CD4-positive, alpha-beta T cell treated with Interleukin-6 for 4 hours (primary cell): ENCODE results near the gene SNX19.

Experiments used
- DNase-seq: peaks from one replicate; pipeline ENCODE4 v3.0.0-alpha.2; 2020; ENCODE audit warnings: mixed read lengths

SNX19 gene

DNA sequence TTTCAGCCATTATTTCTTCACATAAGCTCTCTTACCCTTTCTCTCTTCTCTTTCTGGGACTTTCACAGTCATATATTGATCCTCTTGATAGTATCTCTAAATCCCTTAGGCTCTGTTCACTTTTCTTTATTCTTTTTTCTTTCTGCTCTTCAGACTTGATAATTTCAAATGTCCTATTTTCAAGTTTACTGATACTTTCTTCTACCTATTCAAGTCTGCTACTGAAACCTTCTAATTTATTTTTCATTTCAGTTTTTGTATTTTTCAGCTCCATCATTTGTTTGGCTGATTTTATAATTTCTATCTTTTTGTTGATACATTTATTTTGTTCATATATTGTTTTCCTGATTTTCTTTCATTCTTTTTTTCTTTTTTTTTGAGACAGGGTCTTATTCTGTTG lies 79.1 kb downstream of the SNX19 start:
- no peak for DNase-seq

DNA sequence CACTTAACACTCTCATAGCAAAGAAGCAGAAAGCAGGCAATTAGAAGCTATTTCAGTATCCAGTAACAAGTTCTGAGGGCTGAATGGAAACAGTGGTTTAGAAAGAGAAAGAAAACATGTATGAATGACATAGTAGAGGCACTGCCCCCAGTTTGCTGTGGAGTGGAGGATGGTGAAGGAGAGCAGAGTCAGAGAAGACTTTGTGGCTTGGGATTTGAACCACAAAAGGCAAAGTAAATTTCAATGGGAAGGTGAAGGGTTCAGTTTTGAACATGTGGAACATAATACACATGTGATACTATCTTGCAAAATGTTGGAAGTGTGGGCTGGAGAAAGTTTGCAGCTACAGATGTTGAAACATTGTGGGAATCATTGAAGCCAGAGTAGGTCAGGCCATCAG lies 81.4 kb downstream of the SNX19 start:
- DNase-seq, result no peak

DNA sequence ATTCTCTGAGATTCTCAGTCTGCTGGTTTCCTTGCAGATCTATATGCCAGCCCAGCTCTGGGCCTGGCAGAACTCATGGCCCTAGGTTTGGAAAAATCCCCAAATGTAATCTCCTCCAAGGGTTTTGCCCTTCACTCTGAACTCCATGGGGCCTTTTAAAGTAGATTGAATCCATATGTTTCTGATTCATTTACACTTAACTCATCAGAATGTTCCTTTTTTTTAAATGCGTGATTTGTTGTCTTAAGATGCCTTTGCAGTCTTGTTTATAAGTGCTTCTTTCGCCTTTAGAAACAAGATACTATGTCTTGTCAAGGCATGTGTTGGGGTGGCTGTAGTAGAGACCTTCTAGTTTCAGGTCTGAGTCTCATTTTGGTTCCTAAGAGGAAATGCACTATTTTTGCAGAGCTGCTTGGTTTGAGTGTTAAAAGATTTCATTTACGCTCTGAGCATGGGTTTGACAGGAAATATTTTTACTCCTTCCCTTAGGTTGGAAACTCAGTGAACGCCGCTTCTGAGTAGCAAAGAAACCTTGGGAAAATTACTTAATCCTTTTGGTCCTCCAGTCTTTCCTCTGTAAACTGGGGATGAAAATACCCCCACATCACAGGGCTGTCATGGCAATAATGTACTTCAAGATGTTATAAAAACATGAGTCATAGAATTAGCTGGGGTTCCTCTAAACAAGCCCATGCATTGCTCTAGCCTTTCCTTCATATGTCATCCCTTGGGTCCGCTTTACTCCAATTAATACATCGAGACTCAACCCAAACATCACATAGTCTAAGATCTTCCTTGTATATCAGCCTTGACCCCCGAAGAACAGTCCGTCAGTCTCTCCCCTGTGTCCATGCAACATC lies 83.5 kb downstream of the SNX19 start:
- DNase-seq, result no peak

DNA sequence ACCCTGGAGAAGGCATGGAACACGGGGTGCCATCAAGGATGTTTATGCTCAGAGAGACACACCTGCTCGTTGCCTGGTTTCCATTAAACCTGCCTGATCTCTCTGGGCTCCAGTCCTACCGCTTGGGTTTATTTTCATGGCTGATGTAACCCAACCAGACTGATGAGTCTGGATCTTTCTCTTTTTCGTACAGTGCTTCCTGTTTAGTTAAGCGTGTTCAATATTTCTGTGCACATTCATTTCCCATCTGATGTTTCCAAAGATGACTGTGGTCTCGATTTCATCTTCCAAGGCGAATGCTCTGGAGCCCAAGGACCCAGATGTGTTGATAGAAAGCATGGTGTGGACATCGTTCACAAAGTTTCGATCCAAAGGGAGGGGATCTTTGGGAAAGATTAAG lies 84.3 kb downstream of the SNX19 start:
- no peak for DNase-seq

DNA sequence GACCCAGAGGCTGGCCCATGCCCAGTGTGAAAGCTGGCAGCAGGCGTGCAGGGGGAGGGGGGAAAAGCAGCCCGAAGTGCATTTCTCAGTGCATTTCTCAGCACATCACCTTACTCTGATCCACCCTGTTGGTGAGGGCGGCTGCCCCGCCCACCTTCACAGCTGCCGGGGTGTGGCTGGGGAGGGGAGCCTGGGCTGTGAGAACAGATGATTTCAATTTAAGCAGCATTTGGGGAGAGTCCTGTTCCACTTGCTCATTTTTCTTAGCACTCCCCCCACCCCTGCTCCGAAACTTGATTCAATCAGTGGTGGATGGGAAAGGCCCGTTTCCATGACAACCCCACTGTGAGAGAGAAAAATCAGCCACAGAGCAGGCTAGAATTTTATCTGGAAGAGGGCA lies 84.8 kb downstream of the SNX19 start:
- DNase-seq, result no peak

DNA sequence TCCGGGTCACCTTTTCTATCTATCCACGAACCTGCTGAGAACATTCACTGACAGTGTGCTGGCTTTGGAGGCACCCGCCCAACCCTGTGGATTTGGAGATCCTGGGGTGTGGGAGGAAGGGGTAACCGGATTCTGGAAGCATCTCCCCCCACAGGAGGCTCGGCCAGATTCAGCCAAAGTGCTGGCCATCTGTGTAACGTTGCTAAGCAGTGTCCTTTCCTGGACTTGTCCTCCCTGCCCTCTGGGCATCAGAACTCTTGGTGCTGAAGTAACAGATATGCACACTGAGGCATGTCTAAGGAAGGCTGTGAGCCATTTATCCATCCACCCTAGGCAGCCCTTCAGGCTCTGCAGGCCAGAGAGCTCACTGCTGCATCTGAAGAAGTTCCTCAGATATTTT lies 85.7 kb downstream of the SNX19 start:
- no peak for DNase-seq

DNA sequence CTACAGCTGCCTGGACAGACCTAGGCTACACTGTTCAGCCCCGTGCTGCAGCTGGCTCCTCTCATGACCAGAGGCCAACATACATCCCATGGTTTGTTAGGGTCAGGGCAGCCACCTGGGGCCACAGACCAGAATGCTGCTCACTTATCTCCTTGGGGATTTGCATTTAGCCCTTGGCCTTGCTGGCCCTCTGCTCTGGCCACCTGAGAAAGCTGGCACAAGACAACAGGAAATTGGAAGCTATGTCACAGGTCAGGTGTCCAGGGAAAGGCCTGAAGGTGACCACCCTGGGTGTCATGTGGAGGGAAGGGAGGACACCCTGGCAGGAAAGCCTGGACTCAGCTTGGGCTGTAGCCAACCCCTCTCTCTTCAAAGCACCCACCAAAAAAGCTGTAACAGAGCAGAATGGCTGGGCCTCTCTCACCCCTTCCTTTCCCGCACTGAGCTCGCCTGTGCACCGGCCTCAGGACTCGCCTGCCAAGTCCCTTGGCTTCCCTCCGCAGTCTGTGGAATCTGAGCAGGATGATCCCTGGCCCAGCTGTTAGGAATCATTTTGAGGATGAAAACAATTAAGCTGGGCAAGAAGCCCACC lies 86.3 kb downstream of the SNX19 start:
- no peak for DNase-seq

DNA sequence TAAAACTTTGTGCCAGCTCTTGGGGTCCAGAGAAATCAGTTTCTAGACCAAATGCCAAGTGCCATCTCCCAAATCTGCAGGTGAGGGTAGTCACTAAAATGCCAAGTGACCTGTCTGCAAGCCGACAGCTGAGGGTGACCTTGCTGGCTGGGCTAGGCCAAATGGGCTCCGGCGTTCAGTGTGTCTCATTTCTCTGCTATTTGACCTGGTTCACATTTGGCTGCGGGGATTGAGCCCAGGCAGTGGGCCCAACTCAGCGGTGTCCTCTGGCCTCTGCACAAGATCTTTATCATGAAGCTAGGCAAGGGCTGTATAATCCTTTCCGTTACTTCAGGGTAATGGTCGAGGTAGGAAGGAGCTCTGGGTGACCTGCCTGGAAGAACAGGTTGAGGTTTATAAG lies 87.5 kb downstream of the SNX19 start:
- no peak for DNase-seq

DNA sequence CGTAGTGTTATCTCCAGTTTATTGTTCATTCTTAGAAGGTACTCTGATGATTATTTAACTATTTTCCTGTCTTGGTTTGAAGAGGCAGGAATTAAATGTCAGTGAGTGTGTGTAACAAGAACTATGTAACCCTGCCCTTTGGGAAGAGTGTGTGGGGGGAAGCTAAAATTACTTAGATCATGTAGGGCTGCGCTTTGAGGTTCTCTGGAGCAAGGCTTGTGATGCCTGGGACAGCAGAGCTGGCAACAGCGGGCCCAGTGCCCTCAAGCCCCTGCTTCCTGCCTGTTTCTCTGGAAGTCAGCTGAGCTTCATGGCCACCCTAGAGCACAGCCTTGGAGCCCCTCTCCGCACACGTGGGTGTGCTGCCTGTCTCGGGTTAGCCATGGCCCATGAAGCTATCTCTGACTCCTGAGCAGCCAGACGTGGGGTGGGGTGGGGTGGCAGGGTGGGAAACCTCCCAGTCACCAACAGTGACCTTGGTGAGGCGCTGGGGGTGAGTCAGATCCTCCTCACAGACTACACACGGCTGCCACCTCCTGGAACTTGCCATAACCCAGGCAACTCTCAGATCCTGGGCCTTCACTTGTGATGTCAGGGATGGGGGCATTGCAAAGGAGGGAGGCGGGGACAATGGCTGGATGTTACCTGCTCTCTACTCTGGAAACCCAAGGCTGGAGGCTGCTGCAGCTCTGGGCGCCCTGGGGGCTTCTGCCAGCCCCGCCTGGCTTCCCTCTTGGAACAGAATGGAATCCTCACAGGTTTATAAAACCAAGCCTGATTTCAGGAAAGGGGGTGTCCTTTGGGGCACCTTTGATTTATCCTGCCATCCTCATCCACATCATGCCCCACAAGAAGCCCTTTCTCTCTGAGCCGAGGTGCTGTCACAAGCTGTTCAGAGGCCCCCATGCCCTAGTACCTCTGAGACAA lies 88.6 kb downstream of the SNX19 start:
- no peak for DNase-seq

DNA sequence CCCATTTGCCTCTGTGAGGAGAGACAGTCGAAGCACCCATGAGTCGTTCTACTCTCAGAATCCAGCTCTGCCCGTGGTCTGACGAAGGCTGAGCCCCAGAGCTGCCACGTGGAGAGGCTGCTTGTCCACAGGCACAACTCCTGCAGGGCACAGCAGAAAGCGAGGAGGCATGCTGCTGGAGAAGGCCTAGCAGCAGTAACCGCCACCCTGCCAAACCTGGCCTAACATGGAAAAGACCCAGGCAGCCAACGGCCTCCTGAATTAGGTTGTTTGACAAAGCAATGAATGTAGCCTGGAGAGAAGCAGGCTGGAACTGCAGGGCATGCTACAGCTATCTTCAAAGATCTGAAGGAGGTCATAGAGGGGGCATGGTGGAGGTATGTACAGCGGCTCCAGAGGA lies 89.7 kb downstream of the SNX19 start:
- no peak for DNase-seq

DNA sequence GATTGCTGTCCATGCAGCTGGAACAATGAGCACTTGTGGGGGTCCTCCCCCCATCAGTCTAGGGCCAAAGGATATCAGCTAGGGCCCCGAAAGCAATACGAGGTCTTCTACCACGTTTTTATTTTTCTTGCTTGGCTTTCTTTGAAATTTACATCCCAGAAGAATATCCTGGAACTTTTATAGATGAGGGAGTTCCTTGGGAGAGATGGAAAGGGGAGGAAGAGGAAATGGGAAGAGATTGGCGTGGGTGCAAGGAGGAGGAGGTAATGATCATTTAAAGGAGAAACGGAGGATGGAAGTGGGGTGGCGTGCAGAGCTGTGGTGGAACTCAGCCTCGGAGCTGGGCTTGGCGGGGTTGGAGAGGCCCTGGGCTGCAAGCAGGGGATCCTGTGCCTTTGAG lies 90.3 kb downstream of the SNX19 start:
- no peak for DNase-seq

DNA sequence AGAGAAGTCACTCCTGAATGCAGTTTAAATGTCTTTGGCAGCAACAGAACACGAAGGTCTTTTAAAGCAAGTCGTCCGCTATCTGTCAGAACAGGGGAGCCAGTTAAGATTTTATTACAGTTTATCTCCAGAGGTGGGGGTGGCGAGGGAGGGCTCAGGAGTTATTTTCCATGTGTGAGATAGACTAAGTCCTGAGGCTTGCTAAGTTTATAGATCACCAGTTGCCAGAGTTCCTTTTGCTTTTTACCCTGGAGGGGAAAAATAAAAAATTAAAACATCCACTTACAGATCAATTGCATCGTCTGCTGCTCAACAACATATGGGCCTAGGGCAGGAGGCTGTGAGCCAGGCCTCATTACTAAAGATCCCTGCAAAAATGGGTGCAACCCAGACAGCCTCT lies 90.7 kb downstream of the SNX19 start:
- DNase-seq, result no peak
